K562 (cell line): ENCODE results near the gene CELF4. TPM values are rescaled to one million over a fixed set of nuclear protein-coding genes. Genes with fewer than 3 reads are reported as not detected.

Source experiments
- ATAC-seq: fragments of 200-7000 bp; cut with Tn5 transposase; 3 replicates; pipeline ENCODE4 v1.9.1; 2020; ENCODE audit warnings: moderate library complexity
- BruUV-seq: library from RNA; stranded (reverse); fragments of 400-500 nt; replicated peaks from 2 replicates; lab custom pipeline; 2021; lab: Mats Ljungman, UMichigan
- CTCF ChIA-PET: fragments of 300-600 bp; formaldehyde crosslinking; extraction: SDS; loops from one replicate; lab custom pipeline; 2021; ENCODE audit warnings: low intra/inter-chr PET ratio; lab: Yijun Ruan, JAX
- POLR2A ChIA-PET: fragments of 300-600, 350-650 bp; sonication (Branson Sonifier 250); formaldehyde crosslinking; extraction: SDS; loops from one replicate; lab custom pipeline; 2021; ENCODE audit warnings: antibody characterized with exemption, inconsistent platforms; lab: Yijun Ruan, JAX
- DNase-seq, 4 experiments: peaks; one replicate each; pipeline versions ENCODE4 v3.0.0 to v3.0.0-alpha.2; 2011 to 2018; ENCODE audit warnings: low spot score in 3 of 4, mixed read lengths in 3 of 4; ENCODE audit errors: extremely low read depth in 1 of 4
- FAIRE-seq: peaks from 2 replicates; lab custom pipeline; 2011; peaks lifted over from hg19 to GRCh38; lab: Jason Lieb, UNC
- H2AFZ ChIP-seq: 2 replicates; pipeline ENCODE4 v1.6.0; 2011; ENCODE audit warnings: low read depth, low read length, control low read depth, inconsistent platforms
- H3K27ac ChIP-seq: fragments of 200-600 bp; 3 replicates; pipeline ENCODE4 v1.8.0; 2011; ENCODE audit warnings: low read depth, mild to moderate bottlenecking, control low read depth, inconsistent platforms, low read length, moderate library complexity, mixed read lengths; ENCODE audit errors: extremely low read depth
- H3K27me3 ChIP-seq, 2 experiments: fragments of 300-600 bp in 1 of 2; 2 replicates in 1 of 2; 3 replicates in 1 of 2; pipeline versions ENCODE4 v1.6.0 to v1.8.0; 2011; ENCODE audit warnings: inconsistent platforms in 2 of 2, low read length in 2 of 2, mild to moderate bottlenecking in 1 of 2, mixed read lengths in 1 of 2, moderate library complexity in 1 of 2; ENCODE audit not compliant: control insufficient read depth in 2 of 2, insufficient read depth in 2 of 2
- H3K36me3 ChIP-seq: fragments of 300-600 bp; 3 replicates; pipeline ENCODE4 v1.8.0; 2011; ENCODE audit warnings: mild to moderate bottlenecking, low read length, inconsistent platforms; ENCODE audit not compliant: control insufficient read depth, insufficient read depth
- H3K4me1 ChIP-seq, 2 experiments: fragments of 200-600 bp in 1 of 2; replicated peaks in 1 of 2; 2 replicates in 1 of 2; 3 replicates in 1 of 2; pipeline versions ENCODE4 v1.5.1 to v1.8.0; 2011; ENCODE audit warnings: inconsistent platforms in 2 of 2, low read length in 2 of 2, mild to moderate bottlenecking in 1 of 2, mixed read lengths in 1 of 2, moderate library complexity in 1 of 2; ENCODE audit not compliant: control insufficient read depth in 2 of 2, insufficient read depth in 2 of 2
- H3K4me2 ChIP-seq: 2 replicates; pipeline ENCODE4 v1.6.1; 2011; ENCODE audit warnings: low read length, control low read depth, inconsistent platforms, mixed read lengths; ENCODE audit not compliant: insufficient read depth
- H3K4me3 ChIP-seq: fragments of 200-600 bp; sonication (generic), shearing (Covaris generic); 2 replicates; pipeline ENCODE4 v1.5.1; 2016; ENCODE audit warnings: control low read depth, inconsistent platforms
- H3K79me2 ChIP-seq: fragments of 200-600 bp; 3 replicates; pipeline ENCODE4 v1.8.0; 2011; ENCODE audit warnings: low read length, inconsistent platforms; ENCODE audit not compliant: control insufficient read depth, insufficient read depth
- H3K9ac ChIP-seq, 2 experiments: 2 replicates each; pipeline versions ENCODE4 v1.6.0 to v1.6.1; 2011; ENCODE audit warnings: low read depth in 2 of 2, low read length in 2 of 2, control low read depth in 1 of 2, inconsistent platforms in 1 of 2, mild to moderate bottlenecking in 1 of 2, mixed read lengths in 1 of 2; ENCODE audit not compliant: insufficient read depth in 1 of 2
- H3K9me1 ChIP-seq: one replicate; pipeline ENCODE4 v1.6.0; 2011; ENCODE audit warnings: inconsistent platforms, mild to moderate bottlenecking, low read length, moderate library complexity; ENCODE audit not compliant: control insufficient read depth, insufficient read depth
- H3K9me3 ChIP-seq: replicated peaks from 2 replicates; pipeline ENCODE4 v1.5.1; 2011; ENCODE audit warnings: low read depth, low read length, inconsistent platforms; ENCODE audit not compliant: control insufficient read depth, insufficient read depth
- H4K20me1 ChIP-seq: replicated peaks from 2 replicates; pipeline ENCODE4 v1.6.1; 2011; ENCODE audit warnings: low read length, inconsistent platforms, mixed read lengths; ENCODE audit not compliant: control insufficient read depth, insufficient read depth
- NFE2 ChIP-seq: IDR thresholded peaks from 2 replicates; pipeline ENCODE4 v1.6.1; 2014; ENCODE audit warnings: antibody characterized with exemption, low read depth
- PHF21A ChIP-seq: fragments of 450-650 bp; IDR thresholded peaks from 2 replicates; pipeline ENCODE4 v1.6.1; 2017; ENCODE audit warnings: low read depth, borderline replicate concordance
- RUNX1 ChIP-seq: sonication (generic); IDR thresholded peaks from 2 replicates; pipeline ENCODE4 v1.6.1; 2016; ENCODE audit warnings: antibody characterized with exemption, low read depth
- SLC30A9 ChIP-seq: fragments of 250-450 bp; sonication (Bioruptor Pico); IDR thresholded peaks from 2 replicates; pipeline ENCODE4 v1.8.0; 2022; ENCODE audit warnings: mild to moderate bottlenecking, moderate library complexity
- TCF15 ChIP-seq: fragments of 250-450 bp; sonication (Bioruptor Pico); IDR thresholded peaks from 2 replicates; pipeline ENCODE4 v1.8.0; 2022; ENCODE audit warnings: moderate library complexity, mild to moderate bottlenecking, inconsistent platforms
- THAP7 ChIP-seq: fragments of 250-450 bp; sonication (Bioruptor Pico); IDR thresholded peaks from 2 replicates; pipeline ENCODE4 v1.5.0; 2021
- USF2 ChIP-seq: sonication (generic); formaldehyde crosslinking; IDR thresholded peaks from 2 replicates; pipeline ENCODE4 v1.5.0; 2020; ENCODE audit warnings: missing genetic modification reagents
- WHSC1 ChIP-seq: IDR thresholded peaks from one replicate; pipeline ENCODE4 v1.6.1; 2012; ENCODE audit warnings: low read length, control low read depth, inconsistent platforms
- ZNF407 ChIP-seq: fragments of 450-650 bp; IDR thresholded peaks from 2 replicates; pipeline ENCODE4 v1.6.1; 2016; ENCODE audit warnings: low read depth
- ZNF766 ChIP-seq: fragments of 200-800 bp; sonication (Bioruptor generic); conservative IDR thresholded peaks from 2 replicates; pipeline ENCODE4 v1.6.1; 2016; ENCODE audit warnings: missing genetic modification characterization, missing compliant biosample characterization
- WGBS: fragments of 100-300 bp; shearing (Covaris generic); methylation state at CpG from one replicate; pipeline ENCODE4 v1.1.6; 2016; ENCODE audit warnings: low coverage, mixed read lengths; ENCODE audit not compliant: insufficient coverage; ENCODE audit errors: missing lambda C conversion rate; 5-methylcytosine and 5-hydroxymethylcytosine counted together
- in situ Hi-C: fragments of 300-500 bp; cut with MboI; formaldehyde crosslinking; loops from 4 replicates; pipeline ENCODE4 v1.15.0; 2018; ENCODE audit warnings: inconsistent platforms, mixed read lengths
- intact Hi-C: fragments of 100-400 bp; cut with micrococcal nuclease; formaldehyde crosslinking; loops from 2 replicates; pipeline ENCODE4 v1.14.2; 2022
- polyA plus RNA-seq, 8 experiments: library from polyadenylated mRNA; depleted of rRNA in 4 of 8; stranded (reverse) in 5 of 8; unstranded in 3 of 8; fragments of >200 nt; fragmentation: Nextera tagmentation in 2 of 8; fragmentation: Illumina TruSeq in 1 of 8; extraction: Ambion mirVana in 2 of 8; extraction: Trizol in 1 of 8; gene quantifications; 2 replicates each; pipeline versions ENCODE4 v1.2.1 to v1.2.3, GENCODE V29; 2011 to 2014; ENCODE audit warnings: inconsistent platforms in 1 of 8, missing spikeins in 1 of 8
- total RNA-seq, 7 experiments: library from RNA; depleted of rRNA in 6 of 7; stranded (reverse); fragments of >200 nt in 6 of 7; fragmentation: Illumina TruSeq in 2 of 7; extraction: Trizol in 2 of 7; gene quantifications; 2 replicates each; pipeline versions ENCODE4 v1.2.1 to v1.2.3, GENCODE V29; 2011 to 2021; ENCODE audit warnings: low replicate concordance in 1 of 7

The CELF4 gene
- total and polyA plus RNA-seq, 9 of the 15 experiments (the other 6 are each of a cell fraction or from before 2014, with no cell fraction given), result 0.04 to 0.24 (median 0.07) TPM; not detected in 3

GRCh38 chr18:37398248-37398920 lies 167.2 kb downstream of the CELF4 start:
- in situ Hi-C loops (no loop called here), intact Hi-C loops (no loop called here)
- Histone ChIP-seq H4K20me1 (0 out of 2 replicates have a peak, but pooled peaks cover 4% of the 10 kb centered on the region), H3K27ac (no peak overlapping the region), H3K9ac (no peak overlapping the region), H3K4me1 (peaks cover 0 to 10% of the 10 kb centered on the region in 2 experiments; a peak in 2 of 5 replicates), H2AFZ (no peak overlapping the region), H3K27me3 (peaks cover 0 to 2% of the 10 kb centered on the region in 2 experiments; a peak in 1 of 5 replicates), H3K4me2 (no peak overlapping the region), H3K9me3 (no peaks in the 10 kb centered on the region), H3K36me3 (no peaks in the 10 kb centered on the region), H3K4me3 (no peak overlapping the region), H3K79me2 (no peaks in the 10 kb centered on the region), H3K9me1 (peaks cover 5% of the 10 kb centered on the region)
- ATAC-seq (no peak), FAIRE-seq (no peak), DNase-seq (no peak)
- under 1% methylated on average over 14 of the region's 14 CpGs for WGBS
- ChIA-PET CTCF (no interaction called here), POLR2A (no interaction called here)
- BruUV-seq, result no TSS peak
- TF ChIP-seq PHF21A (no peak), RUNX1 (no peak), ZNF766 (CRISPR knock-in tag) (no peak), WHSC1 (no peak), USF2 (CRISPR knock-in tag) (no peak), NFE2 (no peak), ZNF407 (no peak), SLC30A9 (CRISPR knock-in tag) (no peak), TCF15 (no peak), THAP7 (CRISPR knock-in tag) (no peak)
